Endothelial cell (in vitro differentiated cells): Measurements from ENCODE around the gene HM13. TPM values are rescaled to one million over a fixed set of nuclear protein-coding genes. Genes with fewer than 3 reads are reported as not detected.
A peak's percentile ranks its signal among the peaks of the same experiment; 100 is the strongest.

Experiments
- DNase-seq: peaks from one replicate; pipeline ENCODE4 v3.0.0; 2021; ENCODE audit warnings: low spot score
- H3K27ac Mint-ChIP-seq: one replicate; pipeline ENCODE4 v1.8.0; 2021; ENCODE audit warnings: mixed read lengths, inconsistent platforms; ENCODE audit not compliant: unreplicated experiment
- H3K27me3 Mint-ChIP-seq: one replicate; pipeline ENCODE4 v1.8.0; 2021; ENCODE audit warnings: mild to moderate bottlenecking, moderate library complexity, mixed read lengths, inconsistent platforms; ENCODE audit not compliant: unreplicated experiment
- H3K36me3 Mint-ChIP-seq: one replicate; pipeline ENCODE4 v1.8.0; 2021; ENCODE audit warnings: mild to moderate bottlenecking, low read depth, mixed read lengths, inconsistent platforms; ENCODE audit not compliant: unreplicated experiment
- H3K4me1 Mint-ChIP-seq: one replicate; pipeline ENCODE4 v1.8.0; 2021; ENCODE audit warnings: mild to moderate bottlenecking, mixed read lengths, inconsistent platforms; ENCODE audit not compliant: unreplicated experiment
- H3K4me3 Mint-ChIP-seq: one replicate; pipeline ENCODE4 v1.8.0; 2021; ENCODE audit warnings: mild to moderate bottlenecking, mixed read lengths, inconsistent platforms; ENCODE audit not compliant: unreplicated experiment
- H3K9me3 Mint-ChIP-seq: one replicate; pipeline ENCODE4 v1.8.0; 2021; ENCODE audit warnings: mixed read lengths, inconsistent platforms; ENCODE audit not compliant: unreplicated experiment
- total RNA-seq: library from RNA; stranded (reverse); fragmentation: NEBNext Ultra II Directional; extraction: Animal tissue kit (Norgen Biotek cat#: 25700); gene quantifications from one replicate; pipeline ENCODE4 v1.2.1, GENCODE V29; 2021; ENCODE audit not compliant: unreplicated experiment
- TF ChIP-seq, protein P1 (sequence below): fragments of 200-600 bp; sonication (generic); IDR thresholded peaks from one replicate; pipeline ENCODE4 v1.5.0; 2021; ENCODE audit warnings: antibody characterized with exemption; ENCODE audit not compliant: unreplicated experiment

Gene HM13
- total RNA-seq, 1 donor from 2014 or later = 153 TPM

DNA sequence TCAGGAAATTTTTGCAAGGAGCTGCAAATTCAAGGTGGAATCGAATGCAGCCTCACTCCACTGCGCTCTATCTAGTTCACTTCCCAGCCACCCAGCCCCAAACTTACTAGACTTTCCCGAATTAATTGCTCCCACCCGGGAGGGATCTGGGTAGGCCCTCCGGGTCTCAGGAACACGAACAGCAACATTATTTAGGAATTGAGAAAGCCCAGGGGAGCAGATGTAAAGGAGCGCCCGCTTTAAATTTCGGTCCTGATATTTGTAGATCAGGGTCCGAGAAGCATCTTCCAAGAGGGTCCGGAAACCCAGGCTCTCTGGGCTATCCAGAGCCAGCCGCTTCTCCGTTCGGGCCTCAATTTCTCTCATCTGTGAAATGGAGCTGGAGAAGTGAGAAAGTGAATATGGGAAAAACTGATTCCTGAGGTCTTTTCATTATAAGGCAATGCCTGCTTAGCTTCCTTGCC, 90.4 kb downstream of the HM13 start:
- Mint-ChIP-seq H3K27ac (peak overlapping the region; percentile 96), H3K36me3 (no peaks in the 10 kb centered on the region), H3K4me3 (peak overlapping the region; percentile 97), H3K9me3 (no peaks in the 10 kb centered on the region), H3K27me3 (peaks cover 20% of the 10 kb centered on the region), H3K4me1 (peaks cover 39% of the 10 kb centered on the region)
- TF ChIP-seq, protein P1, sequence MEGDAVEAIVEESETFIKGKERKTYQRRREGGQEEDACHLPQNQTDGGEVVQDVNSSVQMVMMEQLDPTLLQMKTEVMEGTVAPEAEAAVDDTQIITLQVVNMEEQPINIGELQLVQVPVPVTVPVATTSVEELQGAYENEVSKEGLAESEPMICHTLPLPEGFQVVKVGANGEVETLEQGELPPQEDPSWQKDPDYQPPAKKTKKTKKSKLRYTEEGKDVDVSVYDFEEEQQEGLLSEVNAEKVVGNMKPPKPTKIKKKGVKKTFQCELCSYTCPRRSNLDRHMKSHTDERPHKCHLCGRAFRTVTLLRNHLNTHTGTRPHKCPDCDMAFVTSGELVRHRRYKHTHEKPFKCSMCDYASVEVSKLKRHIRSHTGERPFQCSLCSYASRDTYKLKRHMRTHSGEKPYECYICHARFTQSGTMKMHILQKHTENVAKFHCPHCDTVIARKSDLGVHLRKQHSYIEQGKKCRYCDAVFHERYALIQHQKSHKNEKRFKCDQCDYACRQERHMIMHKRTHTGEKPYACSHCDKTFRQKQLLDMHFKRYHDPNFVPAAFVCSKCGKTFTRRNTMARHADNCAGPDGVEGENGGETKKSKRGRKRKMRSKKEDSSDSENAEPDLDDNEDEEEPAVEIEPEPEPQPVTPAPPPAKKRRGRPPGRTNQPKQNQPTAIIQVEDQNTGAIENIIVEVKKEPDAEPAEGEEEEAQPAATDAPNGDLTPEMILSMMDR = peak; percentile 4
- no peak for DNase-seq

DNA sequence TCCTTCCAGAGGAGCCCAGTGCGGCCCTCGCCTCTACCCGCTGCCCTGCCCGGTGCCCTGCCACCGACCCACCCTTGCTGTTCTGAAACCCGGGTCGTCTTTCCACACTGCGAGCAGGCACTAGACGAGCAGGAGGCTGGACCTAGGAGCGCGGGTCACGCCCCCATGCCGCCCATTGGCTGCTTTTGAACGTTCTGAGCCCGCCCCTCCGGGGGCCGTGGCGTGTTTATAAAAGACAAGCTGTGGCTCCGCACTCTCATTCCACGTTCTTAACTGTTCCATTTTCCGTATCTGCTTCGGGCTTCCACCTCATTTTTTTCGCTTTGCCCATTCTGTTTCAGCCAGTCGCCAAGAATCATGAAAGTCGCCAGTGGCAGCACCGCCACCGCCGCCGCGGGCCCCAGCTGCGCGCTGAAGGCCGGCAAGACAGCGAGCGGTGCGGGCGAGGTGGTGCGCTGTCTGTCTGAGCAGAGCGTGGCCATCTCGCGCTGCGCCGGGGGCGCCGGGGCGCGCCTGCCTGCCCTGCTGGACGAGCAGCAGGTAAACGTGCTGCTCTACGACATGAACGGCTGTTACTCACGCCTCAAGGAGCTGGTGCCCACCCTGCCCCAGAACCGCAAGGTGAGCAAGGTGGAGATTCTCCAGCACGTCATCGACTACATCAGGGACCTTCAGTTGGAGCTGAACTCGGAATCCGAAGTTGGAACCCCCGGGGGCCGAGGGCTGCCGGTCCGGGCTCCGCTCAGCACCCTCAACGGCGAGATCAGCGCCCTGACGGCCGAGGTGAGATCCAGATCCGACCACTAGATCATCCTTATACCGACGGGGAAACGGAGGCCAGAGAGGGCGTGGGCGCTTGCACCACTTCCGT, 91.0 kb downstream of the HM13 start, which contains the start of gene ID1:
Gene ID1 (plus strand): TSS at position 259 of the 871 bp plus-strand sequence. CDS start 99 bp downstream, at position 358.
- Mint-ChIP-seq H3K36me3 (no peaks in the 10 kb centered on the region), H3K27me3 (peaks cover 22% of the 10 kb centered on the region), H3K4me3 (peak within 1 kb of the TSS; percentile 97), H3K27ac (peak within 1 kb of the TSS; percentile 96), H3K9me3 (no peaks in the 10 kb centered on the region), H3K4me1 (peaks cover 39% of the 10 kb centered on the region)
- peak; percentile 92 for DNase-seq
- TF ChIP-seq, protein P1 = no peak

DNA sequence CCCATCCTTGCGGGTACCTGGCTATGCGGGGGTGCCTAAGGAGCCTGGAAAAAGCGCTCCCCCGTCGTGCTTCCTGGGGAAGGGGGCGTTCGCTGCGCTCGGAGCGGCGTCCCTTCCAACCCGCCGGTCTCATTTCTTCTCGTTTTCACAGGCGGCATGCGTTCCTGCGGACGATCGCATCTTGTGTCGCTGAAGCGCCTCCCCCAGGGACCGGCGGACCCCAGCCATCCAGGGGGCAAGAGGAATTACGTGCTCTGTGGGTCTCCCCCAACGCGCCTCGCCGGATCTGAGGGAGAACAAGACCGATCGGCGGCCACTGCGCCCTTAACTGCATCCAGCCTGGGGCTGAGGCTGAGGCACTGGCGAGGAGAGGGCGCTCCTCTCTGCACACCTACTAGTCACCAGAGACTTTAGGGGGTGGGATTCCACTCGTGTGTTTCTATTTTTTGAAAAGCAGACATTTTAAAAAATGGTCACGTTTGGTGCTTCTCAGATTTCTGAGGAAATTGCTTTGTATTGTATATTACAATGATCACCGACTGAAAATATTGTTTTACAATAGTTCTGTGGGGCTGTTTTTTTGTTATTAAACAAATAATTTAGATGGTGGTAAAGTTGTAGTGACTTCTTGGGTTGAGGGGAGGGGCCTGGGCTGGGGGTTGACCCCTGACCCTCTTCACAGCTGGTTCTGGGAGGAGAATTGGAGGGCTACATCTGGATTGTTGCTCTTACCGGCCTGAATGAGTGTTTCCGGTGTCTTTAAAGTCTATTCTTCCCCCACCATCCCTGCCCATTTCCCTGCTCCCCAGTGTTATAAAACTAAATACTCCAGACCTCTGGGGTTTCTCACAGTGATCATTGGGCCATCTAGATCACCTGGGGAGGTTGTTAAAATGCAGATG, 91.9 kb downstream of the HM13 start:
- Mint-ChIP-seq H3K27ac (peak overlapping the region; percentile 75), H3K9me3 (no peaks in the 10 kb centered on the region), H3K4me3 (peak overlapping the region; percentile 97), H3K27me3 (peaks cover 22% of the 10 kb centered on the region), H3K4me1 (peaks cover 39% of the 10 kb centered on the region), H3K36me3 (no peaks in the 10 kb centered on the region)
- TF ChIP-seq, protein P1 = no peak
- DNase-seq = no peak

DNA sequence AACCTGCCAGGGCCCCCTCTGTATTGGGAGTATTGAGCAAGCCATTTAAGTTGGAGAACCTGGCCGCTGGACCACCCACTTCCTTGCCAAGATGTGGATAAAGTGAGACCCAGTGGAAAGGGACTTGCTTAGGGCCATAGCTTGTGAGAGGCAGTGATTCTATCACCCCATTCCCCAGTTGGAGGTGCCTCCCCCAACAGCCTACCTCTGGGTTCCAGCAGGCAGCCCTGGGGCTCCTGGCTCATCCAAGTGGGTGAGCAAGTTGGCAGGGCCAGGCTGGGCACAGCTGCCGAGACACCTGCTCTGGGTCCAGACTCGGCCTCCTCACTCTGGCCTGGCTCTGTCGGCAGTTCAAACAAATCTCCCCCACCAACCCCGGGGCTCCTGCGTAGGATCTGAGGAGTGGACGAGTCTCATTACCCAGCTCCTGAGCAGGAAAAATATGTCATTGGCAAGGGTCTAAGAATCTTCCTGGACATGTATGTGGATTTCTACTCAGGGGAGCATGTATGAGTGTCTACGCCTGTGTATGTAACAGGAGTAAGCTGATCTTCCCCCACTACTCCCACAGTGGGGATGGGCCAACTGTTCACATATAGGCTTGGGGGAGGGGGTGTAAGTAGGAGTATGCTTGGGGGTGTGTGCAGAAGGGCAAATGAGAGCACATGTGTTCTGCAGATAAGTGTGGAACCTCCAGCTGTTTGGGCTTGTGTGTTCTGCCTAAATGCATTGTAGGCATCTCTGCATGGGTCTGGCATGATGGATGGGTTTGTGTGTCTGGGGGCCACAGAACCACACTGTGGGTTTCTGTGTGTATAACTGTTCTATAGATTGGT, 92.8 kb downstream of the HM13 start:
- no peaks in the 10 kb centered on the region for H3K36me3 Mint-ChIP-seq
- H3K4me3 Mint-ChIP-seq = peak overlapping the region; percentile 97
- H3K27ac Mint-ChIP-seq = peak overlapping the region; percentile 64
- DNase-seq = no peak
- H3K4me1 Mint-ChIP-seq = peaks cover 46% of the 10 kb centered on the region
- no peaks in the 10 kb centered on the region for H3K9me3 Mint-ChIP-seq
- H3K27me3 Mint-ChIP-seq = peaks cover 22% of the 10 kb centered on the region
- TF ChIP-seq, protein P1 = no peak
